Hepatocyte (in vitro differentiated cells): ENCODE results near the gene ZEB2.

Experiments
- EZH2 ChIP-seq: fragments of 200-600 bp; sonication (generic); IDR thresholded peaks from 2 replicates; pipeline ENCODE4 v1.6.1; 2016; ENCODE audit warnings: antibody characterized with exemption, mild to moderate bottlenecking, borderline replicate concordance
- EZH2phosphoT487 ChIP-seq: fragments of 200-600 bp; sonication (generic); IDR thresholded peaks from one replicate; pipeline ENCODE4 v1.6.1; 2018; ENCODE audit warnings: antibody characterized with exemption, mild to moderate bottlenecking, low read depth, moderate library complexity; ENCODE audit not compliant: unreplicated experiment, severe bottlenecking
- TF ChIP-seq, protein P1 (sequence below): fragments of 200-600 bp; sonication (generic); IDR thresholded peaks from 2 replicates; pipeline ENCODE4 v1.5.1; 2016; ENCODE audit warnings: antibody characterized with exemption, mild to moderate bottlenecking; ENCODE audit not compliant: poor library complexity

DNA sequence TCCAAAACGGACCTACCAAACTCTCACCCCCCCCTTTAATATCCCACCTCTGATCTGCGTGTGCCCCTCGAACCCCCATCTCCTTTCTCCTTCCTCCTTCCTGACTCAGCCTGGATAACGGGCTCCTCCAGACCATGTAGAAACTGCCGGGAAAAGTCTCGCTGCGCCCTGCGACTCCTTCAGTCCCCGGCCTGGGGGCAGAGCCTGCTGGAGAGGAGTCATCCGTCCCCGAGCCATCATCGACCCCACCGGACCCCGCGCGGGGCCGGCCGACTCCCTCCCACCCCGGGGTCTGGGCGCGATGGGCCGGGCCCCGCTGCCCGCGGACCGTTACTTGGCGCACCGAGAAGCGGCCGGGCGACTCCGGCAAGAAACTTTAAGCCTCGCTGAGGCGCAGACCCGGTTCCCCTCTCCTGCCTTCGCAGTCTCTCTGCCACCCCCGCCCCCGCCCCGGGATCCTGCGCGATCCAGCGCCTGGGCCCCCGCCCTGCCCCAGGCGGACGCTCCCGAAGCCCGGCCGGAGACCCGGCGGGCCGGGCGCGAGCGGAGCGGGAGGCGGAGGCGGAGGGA, 3.4 kb downstream of the ZEB2 start:
- TF ChIP-seq, protein P1, sequence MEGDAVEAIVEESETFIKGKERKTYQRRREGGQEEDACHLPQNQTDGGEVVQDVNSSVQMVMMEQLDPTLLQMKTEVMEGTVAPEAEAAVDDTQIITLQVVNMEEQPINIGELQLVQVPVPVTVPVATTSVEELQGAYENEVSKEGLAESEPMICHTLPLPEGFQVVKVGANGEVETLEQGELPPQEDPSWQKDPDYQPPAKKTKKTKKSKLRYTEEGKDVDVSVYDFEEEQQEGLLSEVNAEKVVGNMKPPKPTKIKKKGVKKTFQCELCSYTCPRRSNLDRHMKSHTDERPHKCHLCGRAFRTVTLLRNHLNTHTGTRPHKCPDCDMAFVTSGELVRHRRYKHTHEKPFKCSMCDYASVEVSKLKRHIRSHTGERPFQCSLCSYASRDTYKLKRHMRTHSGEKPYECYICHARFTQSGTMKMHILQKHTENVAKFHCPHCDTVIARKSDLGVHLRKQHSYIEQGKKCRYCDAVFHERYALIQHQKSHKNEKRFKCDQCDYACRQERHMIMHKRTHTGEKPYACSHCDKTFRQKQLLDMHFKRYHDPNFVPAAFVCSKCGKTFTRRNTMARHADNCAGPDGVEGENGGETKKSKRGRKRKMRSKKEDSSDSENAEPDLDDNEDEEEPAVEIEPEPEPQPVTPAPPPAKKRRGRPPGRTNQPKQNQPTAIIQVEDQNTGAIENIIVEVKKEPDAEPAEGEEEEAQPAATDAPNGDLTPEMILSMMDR, result no peak
- TF ChIP-seq EZH2 (no peak), EZH2phosphoT487 (no peak)
